Lower lobe of right lung (tissue), 2 donors: Measurements from ENCODE around the gene OR52L1. TPM values are rescaled to one million over a fixed set of nuclear protein-coding genes. Genes with fewer than 3 reads are reported as not detected.

ENCODE experiments used
- ATAC-seq, 2 donors: fragments of 200-7000 bp; cut with Tn5 transposase; one replicate each; pipeline ENCODE4 v1.9.1; 2020 to 2022; ENCODE audit warnings: mild to moderate bottlenecking in 2 of 2, moderate library complexity in 2 of 2
- DNase-seq: peaks from one replicate; pipeline ENCODE4 v3.0.0-alpha.2; 2020
- H3K27ac ChIP-seq: fragments of 200-600 bp; one replicate; pipeline ENCODE4 v1.8.0; 2022
- H3K27me3 ChIP-seq: fragments of 200-600 bp; one replicate; pipeline ENCODE4 v1.8.0; 2022; ENCODE audit warnings: low read depth
- H3K36me3 ChIP-seq: fragments of 200-600 bp; one replicate; pipeline ENCODE4 v1.8.0; 2022; ENCODE audit warnings: mild to moderate bottlenecking
- H3K4me1 ChIP-seq: fragments of 200-600 bp; one replicate; pipeline ENCODE4 v1.8.0; 2022
- H3K4me3 ChIP-seq: fragments of 200-600 bp; one replicate; pipeline ENCODE4 v1.8.0; 2022; ENCODE audit warnings: mild to moderate bottlenecking
- H3K9me3 ChIP-seq: fragments of 200-600 bp; one replicate; pipeline ENCODE4 v1.8.0; 2022
- CTCF ChIP-seq: fragments of 200-600 bp; IDR thresholded peaks from one replicate; pipeline ENCODE4 v1.8.0; 2022; ENCODE audit warnings: antibody characterized with exemption, mild to moderate bottlenecking
- intact Hi-C: fragments of 100-400 bp; cut with DNase I; formaldehyde crosslinking; loops from one replicate; pipeline ENCODE4 v1.11.0; 2022
- total RNA-seq: library from RNA; stranded (reverse); fragmentation: NEBNext Ultra II Directional; extraction: Animal tissue kit (Norgen Biotek cat#: 25700); gene quantifications from one replicate; pipeline ENCODE4 v1.2.1, GENCODE V29; 2021
- donor health status: DM: no; HTN: yes; CAD: no; lungs with severe emphysema.

The OR52L1 gene
- total RNA-seq, 1 donor from 2014 or later, result not detected

GRCh38 chr11:5994791-5995190 is 8.0 kb upstream of the OR52L1 start:
- Histone ChIP-seq H3K27ac (no peak overlapping the region), H3K4me3 (no peak overlapping the region), H3K27me3 (no peaks in the 10 kb centered on the region), H3K9me3 (no peaks in the 10 kb centered on the region), H3K4me1 (no peaks in the 10 kb centered on the region), H3K36me3 (no peaks in the 10 kb centered on the region)
- DNase-seq, result no peak
- intact Hi-C loops, result no loop called here
- TF ChIP-seq CTCF, result no peak
- no peak for ATAC-seq

GRCh38 chr11:5992604-5993251 is 5.9 kb upstream of the OR52L1 start:
- intact Hi-C loops, result no loop called here
- H3K36me3 ChIP-seq, result no peaks in the 10 kb centered on the region
- ATAC-seq, result peak; percentile 46 to 47

GRCh38 chr11:5992150-5992549 is 5.4 kb upstream of the OR52L1 start:
- intact Hi-C loops, result no loop called here
- no peak for TF ChIP-seq CTCF
- no peak overlapping the region for H3K4me3 ChIP-seq
- no peaks in the 10 kb centered on the region for H3K36me3 ChIP-seq
- H3K27ac ChIP-seq, result no peak overlapping the region
- H3K27me3 ChIP-seq, result no peaks in the 10 kb centered on the region
- H3K9me3 ChIP-seq, result no peaks in the 10 kb centered on the region
- DNase-seq (no peak), ATAC-seq (peak; percentile 27 to 33)
- H3K4me1 ChIP-seq, result no peaks in the 10 kb centered on the region

More at GRCh38 chr11:5992604-5993251, 5.9 kb upstream of the OR52L1 start:
- Histone ChIP-seq H3K9me3 (no peaks in the 10 kb centered on the region), H3K4me3 (no peak overlapping the region), H3K27me3 (no peaks in the 10 kb centered on the region), H3K27ac (no peak overlapping the region), H3K4me1 (no peaks in the 10 kb centered on the region)
- no peak for DNase-seq
- peak; percentile 44 for TF ChIP-seq CTCF

GRCh38 chr11:5989203-5989602 is 2.4 kb upstream of the OR52L1 start:
- Histone ChIP-seq H3K4me1 (no peaks in the 10 kb centered on the region), H3K27me3 (no peaks in the 10 kb centered on the region), H3K4me3 (no peak overlapping the region), H3K36me3 (no peaks in the 10 kb centered on the region), H3K27ac (no peak overlapping the region), H3K9me3 (no peaks in the 10 kb centered on the region)
- ATAC-seq, result no peak
- no peak for DNase-seq
- no peak for TF ChIP-seq CTCF
- intact Hi-C loops, result no loop called here

GRCh38 chr11:5983443-5983842 is 3.3 kb downstream of the OR52L1 start:
- TF ChIP-seq CTCF, result no peak
- ATAC-seq, result no peak
- no peak overlapping the region for H3K4me3 ChIP-seq
- no peak for DNase-seq
- no peaks in the 10 kb centered on the region for H3K4me1 ChIP-seq
- intact Hi-C loops, result no loop called here
- H3K9me3 ChIP-seq, result peaks cover 8% of the 10 kb centered on the region
- H3K27ac ChIP-seq, result no peak overlapping the region
- no peaks in the 10 kb centered on the region for H3K27me3 ChIP-seq
- no peaks in the 10 kb centered on the region for H3K36me3 ChIP-seq
